ENCODE measurements around the gene AGFG2. TPM values are rescaled to one million over a fixed set of nuclear protein-coding genes. Genes with fewer than 3 reads are reported as not detected.

AGFG2 gene
- total RNA-seq, 2 donors from 2014 or later, result 33.0 to 94.9 TPM

DNA sequence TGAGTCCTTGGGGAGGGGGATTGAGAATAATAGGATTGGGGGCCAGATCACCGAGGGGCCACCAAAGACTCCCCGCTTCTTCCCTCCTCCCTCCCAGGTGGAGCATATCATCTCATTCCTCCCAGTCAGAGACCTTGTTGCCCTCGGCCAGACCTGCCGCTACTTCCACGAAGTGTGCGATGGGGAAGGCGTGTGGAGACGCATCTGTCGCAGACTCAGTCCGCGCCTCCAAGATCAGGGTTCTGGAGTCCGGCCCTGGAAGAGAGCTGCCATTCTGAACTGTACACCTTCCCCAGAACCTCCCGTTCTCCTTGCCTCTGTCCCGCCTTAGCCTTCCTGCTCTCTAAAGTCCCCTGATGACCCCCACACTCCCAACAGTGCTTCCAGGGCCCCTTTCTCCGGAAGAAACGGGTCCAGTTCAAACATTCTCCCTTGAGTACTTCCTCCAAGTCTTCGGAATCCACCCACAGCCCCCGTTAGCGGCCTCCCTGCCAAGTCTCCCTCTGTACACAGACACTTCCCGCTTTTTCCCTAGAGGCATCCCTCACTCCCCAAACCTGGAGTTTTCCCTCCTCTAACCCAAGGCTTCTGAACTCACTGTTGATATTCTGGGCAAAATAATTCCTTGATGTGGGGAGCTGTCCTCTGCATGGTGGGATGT is 51.2 kb downstream of the AGFG2 start:
- intact Hi-C loops (cut with DNase I), result no loop called here
- H3K9me3 ChIP-seq, result no peaks in the 10 kb centered on the region
- H3K36me3 ChIP-seq, result no peaks in the 10 kb centered on the region
- peak overlapping the region in 1 of 2 donors; percentile 3 for H3K27ac ChIP-seq
- no peaks in the 10 kb centered on the region for H3K27me3 ChIP-seq (replicated peaks; ENCODE audit: insufficient read depth)
- no peaks in the 10 kb centered on the region for H3K4me1 ChIP-seq (replicated peaks)
- H3K4me3 ChIP-seq, result no peak overlapping the region
- no peak for DNase-seq (ENCODE audit: low spot score)
- WGBS, result 17% methylated on average over 20 of the region's 20 CpGs
- TF ChIP-seq POLR2AphosphoS5 (IDR thresholded peaks at IDR 0.05) (no peak), POLR2A (IDR thresholded peaks at IDR 0.05) (no peak)
- TF ChIP-seq, protein P1, sequence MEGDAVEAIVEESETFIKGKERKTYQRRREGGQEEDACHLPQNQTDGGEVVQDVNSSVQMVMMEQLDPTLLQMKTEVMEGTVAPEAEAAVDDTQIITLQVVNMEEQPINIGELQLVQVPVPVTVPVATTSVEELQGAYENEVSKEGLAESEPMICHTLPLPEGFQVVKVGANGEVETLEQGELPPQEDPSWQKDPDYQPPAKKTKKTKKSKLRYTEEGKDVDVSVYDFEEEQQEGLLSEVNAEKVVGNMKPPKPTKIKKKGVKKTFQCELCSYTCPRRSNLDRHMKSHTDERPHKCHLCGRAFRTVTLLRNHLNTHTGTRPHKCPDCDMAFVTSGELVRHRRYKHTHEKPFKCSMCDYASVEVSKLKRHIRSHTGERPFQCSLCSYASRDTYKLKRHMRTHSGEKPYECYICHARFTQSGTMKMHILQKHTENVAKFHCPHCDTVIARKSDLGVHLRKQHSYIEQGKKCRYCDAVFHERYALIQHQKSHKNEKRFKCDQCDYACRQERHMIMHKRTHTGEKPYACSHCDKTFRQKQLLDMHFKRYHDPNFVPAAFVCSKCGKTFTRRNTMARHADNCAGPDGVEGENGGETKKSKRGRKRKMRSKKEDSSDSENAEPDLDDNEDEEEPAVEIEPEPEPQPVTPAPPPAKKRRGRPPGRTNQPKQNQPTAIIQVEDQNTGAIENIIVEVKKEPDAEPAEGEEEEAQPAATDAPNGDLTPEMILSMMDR (IDR thresholded peaks at IDR 0.05), result no peak

DNA sequence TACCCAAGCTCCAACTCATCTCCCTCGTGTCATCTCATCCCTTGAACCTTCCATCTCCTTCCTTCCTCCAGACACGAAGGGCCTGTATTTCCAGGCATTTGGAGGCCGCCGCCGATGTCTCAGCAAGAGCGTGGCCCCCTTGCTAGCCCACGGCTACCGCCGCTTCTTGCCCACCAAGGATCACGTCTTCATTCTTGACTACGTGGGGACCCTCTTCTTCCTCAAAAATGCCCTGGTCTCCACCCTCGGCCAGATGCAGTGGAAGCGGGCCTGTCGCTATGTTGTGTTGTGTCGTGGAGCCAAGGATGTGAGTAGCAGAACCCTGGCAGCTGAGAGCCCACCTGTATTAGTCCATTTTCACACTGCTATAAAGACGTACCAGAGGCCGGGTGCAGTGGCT is 52.6 kb downstream of the AGFG2 start:
- H3K9me3 ChIP-seq, result no peaks in the 10 kb centered on the region
- H3K4me3 ChIP-seq, result no peak overlapping the region
- WGBS, result 95% methylated on average over 17 of the region's 17 CpGs
- no peaks in the 10 kb centered on the region for H3K36me3 ChIP-seq
- H3K27me3 ChIP-seq (replicated peaks; ENCODE audit: insufficient read depth), result no peaks in the 10 kb centered on the region
- TF ChIP-seq POLR2A (IDR thresholded peaks at IDR 0.05), result no peak
- no peak for TF ChIP-seq POLR2AphosphoS5 (IDR thresholded peaks at IDR 0.05)
- TF ChIP-seq, protein P1 (IDR thresholded peaks at IDR 0.05), result no peak
- no peak overlapping the region for H3K27ac ChIP-seq
- intact Hi-C loops (cut with DNase I), result no loop called here
- no peaks in the 10 kb centered on the region for H3K4me1 ChIP-seq (replicated peaks)
- DNase-seq (ENCODE audit: low spot score), result no peak

DNA sequence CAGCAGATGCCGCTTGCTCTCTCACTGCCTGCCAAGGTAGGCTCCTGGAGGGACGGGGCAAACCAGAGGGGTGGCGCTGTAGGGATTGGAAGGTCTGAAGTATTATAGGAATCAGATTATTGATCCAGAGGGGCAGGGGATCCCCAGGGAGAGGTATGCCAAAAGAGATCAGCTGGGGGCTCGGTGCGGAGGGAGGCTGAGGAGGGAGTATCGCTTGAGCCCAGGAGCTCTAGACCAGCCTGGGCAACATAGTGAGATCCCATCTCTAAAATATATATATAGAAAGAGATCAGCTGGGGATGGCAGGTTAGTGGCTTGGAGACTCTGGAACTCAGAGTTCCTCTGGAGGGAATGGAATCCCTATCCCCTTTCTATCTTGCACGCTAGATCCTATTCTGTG is 56.2 kb downstream of the AGFG2 start:
- no peak overlapping the region for H3K4me3 ChIP-seq
- H3K9me3 ChIP-seq, result no peaks in the 10 kb centered on the region
- no peak for DNase-seq (ENCODE audit: low spot score)
- H3K27ac ChIP-seq, result no peak overlapping the region
- intact Hi-C loops (cut with DNase I), result no loop called here
- no peaks in the 10 kb centered on the region for H3K27me3 ChIP-seq (replicated peaks; ENCODE audit: insufficient read depth)
- no peaks in the 10 kb centered on the region for H3K36me3 ChIP-seq
- H3K4me1 ChIP-seq (replicated peaks), result no peaks in the 10 kb centered on the region
- WGBS, result 95% methylated on average over 7 of the region's 7 CpGs
- TF ChIP-seq POLR2AphosphoS5 (IDR thresholded peaks at IDR 0.05) (no peak), POLR2A (IDR thresholded peaks at IDR 0.05) (no peak)

DNA sequence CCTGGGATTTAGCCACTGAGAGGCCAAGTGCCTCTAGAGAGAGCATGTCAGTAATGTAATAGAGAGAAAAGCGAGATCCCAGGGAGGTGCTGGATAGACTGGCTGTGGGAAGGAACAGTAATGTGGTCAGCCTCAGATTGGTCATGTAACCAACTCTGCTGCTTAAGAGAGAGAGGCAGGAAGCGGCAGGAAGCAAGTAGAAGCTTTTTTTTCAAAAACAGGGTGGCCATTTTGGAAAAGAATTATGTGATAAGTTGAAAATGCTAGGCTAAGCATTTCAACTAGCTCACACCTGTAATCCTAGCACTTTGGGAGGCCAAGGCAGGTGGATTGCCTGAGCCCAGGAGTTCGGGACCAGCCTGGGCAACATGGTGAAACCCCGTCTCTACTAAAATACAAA is 59.4 kb downstream of the AGFG2 start:
- 91% methylated on average over 4 of the region's 4 CpGs for WGBS
- no peak overlapping the region for H3K27ac ChIP-seq
- intact Hi-C loops (cut with DNase I), result no loop called here

DNA sequence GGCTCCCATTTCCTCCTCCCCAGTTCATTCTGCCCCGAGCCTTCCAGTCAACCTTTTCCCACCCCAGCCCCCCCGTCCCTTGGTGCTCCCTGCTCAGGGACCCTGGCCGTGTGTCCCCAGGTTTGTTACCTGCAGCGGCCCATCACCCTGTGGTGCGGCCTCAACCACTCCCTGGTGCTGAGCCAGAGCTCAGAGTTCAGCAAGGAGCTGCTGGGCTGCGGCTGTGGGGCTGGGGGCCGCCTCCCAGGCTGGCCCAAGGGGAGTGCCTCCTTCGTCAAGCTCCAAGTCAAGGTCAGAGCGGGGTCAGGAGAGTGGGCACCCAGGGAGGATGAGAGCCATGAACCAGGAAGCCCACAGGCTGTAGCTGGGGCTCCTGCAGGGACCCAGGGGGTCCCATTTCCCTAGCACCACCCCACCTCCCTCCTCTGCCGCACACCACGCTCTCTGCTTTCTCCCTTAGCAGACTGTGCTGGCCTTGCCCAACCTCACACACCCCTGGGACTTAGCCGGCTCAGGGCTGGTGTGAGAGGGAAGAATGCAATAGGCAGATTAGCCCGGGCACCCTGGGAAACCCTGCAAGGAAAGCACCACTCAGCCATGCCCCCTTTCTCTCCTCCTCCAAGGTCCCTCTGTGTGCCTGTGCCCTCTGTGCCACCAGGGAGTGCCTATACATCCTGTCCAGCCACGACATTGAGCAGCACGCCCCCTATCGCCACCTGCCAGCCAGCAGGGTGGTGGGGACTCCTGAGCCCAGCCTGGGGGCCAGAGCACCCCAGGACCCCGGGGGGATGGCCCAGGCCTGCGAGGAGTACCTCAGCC is 61.1 kb downstream of the AGFG2 start:
- no peak overlapping the region for H3K27ac ChIP-seq

More for the DNA sequence above, 59.4 kb downstream of the AGFG2 start:
- no peak for DNase-seq (ENCODE audit: low spot score)
- Histone ChIP-seq H3K4me3 (no peak overlapping the region), H3K36me3 (no peaks in the 10 kb centered on the region), H3K4me1 (replicated peaks) (no peaks in the 10 kb centered on the region), H3K9me3 (no peaks in the 10 kb centered on the region), H3K27me3 (replicated peaks; ENCODE audit: insufficient read depth) (no peaks in the 10 kb centered on the region)
- no peak for TF ChIP-seq POLR2AphosphoS5 (IDR thresholded peaks at IDR 0.05)
- TF ChIP-seq, protein P1 (IDR thresholded peaks at IDR 0.05), result no peak
- no peak for TF ChIP-seq POLR2A (IDR thresholded peaks at IDR 0.05)

More for the DNA sequence above, 61.1 kb downstream of the AGFG2 start:
- no peaks in the 10 kb centered on the region for H3K9me3 ChIP-seq
- DNase-seq (ENCODE audit: low spot score), result no peak
- no peaks in the 10 kb centered on the region for H3K27me3 ChIP-seq (replicated peaks; ENCODE audit: insufficient read depth)
- H3K36me3 ChIP-seq, result no peaks in the 10 kb centered on the region
- no peak overlapping the region for H3K4me3 ChIP-seq
- intact Hi-C loops (cut with DNase I), result no loop called here
- H3K4me1 ChIP-seq (replicated peaks), result no peaks in the 10 kb centered on the region
- TF ChIP-seq, protein P1 (IDR thresholded peaks at IDR 0.05), result no peak
- TF ChIP-seq POLR2A (IDR thresholded peaks at IDR 0.05) (no peak), POLR2AphosphoS5 (IDR thresholded peaks at IDR 0.05) (no peak)
- WGBS, result 80% methylated on average over 18 of the region's 18 CpGs

All from prostate gland (tissue), 2 donors.